GM12878 (cell line): ENCODE measurements around the gene KLHL18. TPM values are rescaled to one million over a fixed set of nuclear protein-coding genes. Genes with fewer than 3 reads are reported as not detected.
A peak's percentile ranks its signal among the peaks of the same experiment; 100 is the strongest.

Source experiments
- ATAC-seq: fragments of 200-7000 bp; cut with Tn5 transposase; 3 replicates; pipeline ENCODE4 v1.9.1; 2020; ENCODE audit warnings: mild to moderate bottlenecking, moderate library complexity
- BruUV-seq: library from RNA; stranded (reverse); fragments of 400-500 nt; replicated peaks from 2 replicates; lab custom pipeline; 2021; lab: Mats Ljungman, UMichigan
- CTCF ChIA-PET: fragments of 300-600 bp; sonication (Branson Sonifier 250); formaldehyde crosslinking; extraction: SDS; loops from one replicate; lab custom pipeline; 2021; ENCODE audit warnings: inconsistent platforms; lab: Yijun Ruan, JAX
- POLR2A ChIA-PET: fragments of 350-600 bp; formaldehyde crosslinking; extraction: SDS; loops from one replicate; lab custom pipeline; 2021; ENCODE audit warnings: inconsistent platforms; lab: Charles Lee
- RAD21 ChIA-PET: fragments of 300-600 bp; sonication (Branson Sonifier 250); formaldehyde crosslinking; loops from one replicate; lab custom pipeline; 2023; ENCODE audit warnings: antibody characterized with exemption; ENCODE audit not compliant: unreplicated experiment; lab: Charles Lee
- SMC1A ChIA-PET: fragments of 300-600 bp; sonication (Branson Sonifier 250); formaldehyde crosslinking; loops from one replicate; lab custom pipeline; 2023; ENCODE audit not compliant: unreplicated experiment, uncharacterized antibody; lab: Charles Lee
- DNase-seq: peaks from one replicate; pipeline ENCODE4 v3.0.0-alpha.2; 2011; ENCODE audit warnings: low read depth, low spot score
- FAIRE-seq: peaks from 3 replicates; lab custom pipeline; 2011; peaks lifted over from hg19 to GRCh38; lab: Jason Lieb, UNC
- H2AFZ ChIP-seq: 2 replicates; pipeline ENCODE4 v1.6.0; 2011; ENCODE audit warnings: low read depth, low read length, control low read depth; ENCODE audit not compliant: control insufficient read depth
- H3K27ac ChIP-seq: 2 replicates; pipeline ENCODE4 v1.5.1; 2011; ENCODE audit warnings: control low read depth; ENCODE audit not compliant: control insufficient read depth, insufficient read depth
- H3K27me3 ChIP-seq, 2 experiments: replicated peaks in 1 of 2; 2 replicates each; pipeline versions ENCODE4 v1.6.0 to v1.6.1; 2011; ENCODE audit warnings: low read length in 1 of 2; ENCODE audit not compliant: control insufficient read depth in 2 of 2, insufficient read depth in 2 of 2
- H3K36me3 ChIP-seq, 2 experiments: 2 replicates each; pipeline ENCODE4 v1.5.1; 2011; ENCODE audit warnings: low read length in 1 of 2; ENCODE audit not compliant: control insufficient read depth in 2 of 2, insufficient read depth in 2 of 2
- H3K4me1 ChIP-seq: 2 replicates; pipeline ENCODE4 v1.6.1; 2011; ENCODE audit warnings: mild to moderate bottlenecking, low read length, moderate library complexity, mixed read lengths; ENCODE audit not compliant: control insufficient read depth, insufficient read depth
- H3K4me2 ChIP-seq: 2 replicates; pipeline ENCODE4 v1.6.0; 2011; ENCODE audit warnings: control low read depth; ENCODE audit not compliant: control insufficient read depth, insufficient read depth
- H3K4me3 ChIP-seq: fragments of 200-600 bp; sonication (generic); 2 replicates; pipeline ENCODE4 v1.5.1; 2016
- H3K79me2 ChIP-seq: 2 replicates; pipeline ENCODE4 v1.6.0; 2011; ENCODE audit warnings: low read length; ENCODE audit not compliant: control insufficient read depth, insufficient read depth
- H3K9ac ChIP-seq: 2 replicates; pipeline ENCODE4 v1.8.0; 2011; ENCODE audit warnings: low read length, control low read depth, mixed read lengths; ENCODE audit not compliant: control insufficient read depth, insufficient read depth
- H3K9me3 ChIP-seq: replicated peaks from 3 replicates; pipeline ENCODE4 v1.5.1; 2011; ENCODE audit warnings: mild to moderate bottlenecking, low read length; ENCODE audit not compliant: control insufficient read depth, insufficient read depth
- H4K20me1 ChIP-seq: 2 replicates; pipeline ENCODE4 v1.6.0; 2011; ENCODE audit not compliant: control insufficient read depth, insufficient read depth
- BCL11A ChIP-seq: IDR thresholded peaks from 2 replicates; pipeline ENCODE4 v1.6.1; 2011; ENCODE audit warnings: low read depth, low read length
- CTCF ChIP-seq, 3 experiments: IDR thresholded peaks in 2 of 3; conservative IDR thresholded peaks in 1 of 3; 2 replicates each; pipeline ENCODE4 v1.5.1; 2011; ENCODE audit warnings: low read depth in 3 of 3, low read length in 3 of 3, mild to moderate bottlenecking in 3 of 3, control low read depth in 2 of 3, moderate library complexity in 2 of 3, inconsistent platforms in 1 of 3, mixed read lengths in 1 of 3; ENCODE audit not compliant: control insufficient read depth in 2 of 3, insufficient read depth in 1 of 3; ENCODE audit errors: extremely low read depth in 1 of 3
- HDGF ChIP-seq: fragments of 450-650 bp; IDR thresholded peaks from 2 replicates; pipeline ENCODE4 v1.6.1; 2016; ENCODE audit warnings: antibody characterized with exemption
- IKZF2 ChIP-seq, 2 experiments: fragments of 450-650 bp; IDR thresholded peaks; 2 replicates each; pipeline ENCODE4 v1.6.1; 2017; ENCODE audit warnings: mild to moderate bottlenecking in 2 of 2, moderate library complexity in 2 of 2
- RAD21 ChIP-seq: IDR thresholded peaks from 2 replicates; pipeline ENCODE4 v1.6.1; 2011; ENCODE audit warnings: mild to moderate bottlenecking, low read depth, low read length, moderate library complexity; ENCODE audit not compliant: insufficient read depth
- RCOR1 ChIP-seq: conservative IDR thresholded peaks from 2 replicates; pipeline ENCODE4 v1.6.1; 2012; ENCODE audit warnings: low read depth, low read length, improper control_type of control experiment
- SIN3A ChIP-seq: IDR thresholded peaks from 2 replicates; pipeline ENCODE4 v1.6.1; 2012; ENCODE audit warnings: low read depth, low read length, improper control_type of control experiment
- SUPT20H ChIP-seq: IDR thresholded peaks from 2 replicates; pipeline ENCODE4 v1.6.1; 2011; ENCODE audit warnings: low read depth, mild to moderate bottlenecking, low read length, moderate library complexity, borderline replicate concordance; ENCODE audit not compliant: control insufficient read depth
- ZSCAN29 ChIP-seq: fragments of 450-650 bp; IDR thresholded peaks from 2 replicates; pipeline ENCODE4 v1.6.1; 2017; ENCODE audit warnings: mild to moderate bottlenecking, moderate library complexity
- ZZZ3 ChIP-seq: IDR thresholded peaks from 2 replicates; pipeline ENCODE4 v1.6.1; 2011; ENCODE audit warnings: low read depth; ENCODE audit not compliant: control insufficient read depth, insufficient read length
- WGBS: methylation state at CpG from one replicate; pipeline ENCODE4 v1.1.6; 2016; ENCODE audit warnings: low lambda C conversion rate; ENCODE audit not compliant: insufficient replicate concordance, insufficient coverage; ENCODE audit errors: missing lambda C conversion rate; 5-methylcytosine and 5-hydroxymethylcytosine counted together
- in situ Hi-C: fragments of 300-500 bp; cut with MboI; formaldehyde crosslinking; loops from 9 replicates; pipeline ENCODE4 v1.14.3; 2018; ENCODE audit warnings: mixed read lengths
- intact Hi-C: fragments of 100-400 bp; cut with micrococcal nuclease; formaldehyde crosslinking; loops from one replicate; pipeline ENCODE4 v1.14.2; 2022; ENCODE audit not compliant: unreplicated experiment
- polyA plus RNA-seq, 11 experiments: library from polyadenylated mRNA; depleted of rRNA in 4 of 11; unstranded in 6 of 11; stranded (reverse) in 5 of 11; fragments of >200 nt; fragmentation: Nextera tagmentation in 4 of 11; fragmentation: Illumina TruSeq in 1 of 11; extraction: Ambion mirVana in 4 of 11; extraction: Trizol in 1 of 11; gene quantifications; 1 replicate in 1 of 11; 2 replicates in 10 of 11; pipeline versions ENCODE4 v1.2.1 to v1.2.3, GENCODE V29; 2011 to 2016; ENCODE audit warnings: inconsistent platforms in 2 of 11, missing spikeins in 2 of 11, low read depth in 1 of 11
- total RNA-seq, 4 experiments: library from RNA; depleted of rRNA in 3 of 4; stranded (reverse); fragments of >200 nt in 3 of 4; fragmentation: Illumina TruSeq in 1 of 4; extraction: Trizol in 1 of 4; gene quantifications; 2 replicates each; pipeline versions ENCODE4 v1.2.1 to v1.2.3, GENCODE V29; 2013 to 2021

KLHL18 gene
- total and polyA plus RNA-seq, 10 of the 15 experiments (the other 5 are each of a cell fraction or from before 2014, with no cell fraction given): 24.0 to 69.8 (median 51.7) TPM

- in situ Hi-C loops (loop anchor here (10.0 kb wide), 1 partner anchor 656 kb away; the partner anchor contains the start of gene PRSS50), intact Hi-C loops (loop anchor here (2.0 to 10.0 kb wide), 2 partner anchors 86 to 504 kb away; partner anchors contain the start of genes KIF9 and KLHL18)
- ATAC-seq (peak; percentile 87), FAIRE-seq (no peak), DNase-seq (no peak)
- Histone ChIP-seq H3K36me3 (no peaks in the 10 kb centered on the region), H3K4me1 (no peaks in the 10 kb centered on the region), H2AFZ (no peak overlapping the region), H3K27me3 (no peaks in the 10 kb centered on the region), H3K4me2 (no peak overlapping the region), H3K27ac (no peak overlapping the region), H3K9me3 (no peaks in the 10 kb centered on the region), H3K9ac (no peak overlapping the region), H3K79me2 (no peaks in the 10 kb centered on the region), H3K4me3 (no peak overlapping the region), H4K20me1 (no peaks in the 10 kb centered on the region)
- 41% methylated on average over 10 of the region's 13 CpGs for WGBS
- CTCF ChIA-PET: interaction anchor here (0.7 to 2.7 kb wide), 8 partner anchors 9 to 504 kb away, joined by 3 to 18 read pairs (median 6); partner anchors contain the start of gene PTPN23
- TF ChIP-seq RCOR1 (no peak), ZZZ3 (no peak), IKZF2 (IDR thresholded peaks at IDR 0.05) (no peak), HDGF (no peak), RAD21 (peak; percentile 54), BCL11A (no peak), ZSCAN29 (no peak), SIN3A (no peak), SUPT20H (no peak), CTCF (IDR thresholded peaks at IDR 0.05 in 2 of 3, conservative IDR thresholded peaks at IDR 0.05 in 1 of 3; ENCODE audit: control insufficient read depth in 2 of 3, extremely low read depth in 1 of 3, insufficient read depth in 1 of 3, low read depth in 3 of 3, low read length in 3 of 3) (peak; percentile 34 to 52 (median 43); a peak in 4 of 6 replicates)
- BruUV-seq: no TSS peak
- SMC1A ChIA-PET: interaction anchor here (0.5 to 3.0 kb wide), 8 partner anchors 17 to 206 kb away, joined by 3 to 12 read pairs (median 3); partner anchors contain the start of gene SETD2
- POLR2A ChIA-PET: no interaction called here
- RAD21 ChIA-PET: no interaction called here
These were observed 88.3 kb downstream of the KLHL18 start for GRCh38 chr3:47370887-47371697.
